PC-9 (cell line): ENCODE measurements around the gene ZNF565. TPM values are rescaled to one million over a fixed set of nuclear protein-coding genes. Genes with fewer than 3 reads are reported as not detected.
A peak's percentile ranks its signal among the peaks of the same experiment; 100 is the strongest.

ENCODE experiments used
- Bru-seq: library from RNA; stranded (reverse); fragments of 400-500 nt; gene quantifications from one replicate; lab custom pipeline; 2021; lab: Mats Ljungman, UMichigan
- BruChase-seq, 2 experiments: library from RNA; stranded (reverse); fragments of 400-500 nt; gene quantifications; one replicate each; lab custom pipeline; 2021; lab: Mats Ljungman, UMichigan
- BruUV-seq: library from RNA; stranded (reverse); fragments of 400-500 nt; replicated peaks from 2 replicates; lab custom pipeline; 2021; lab: Mats Ljungman, UMichigan
- CTCF ChIA-PET: fragments of 300-600 bp; sonication (Branson Sonifier 250); formaldehyde crosslinking; loops from one replicate; lab custom pipeline; 2022; ENCODE audit warnings: antibody characterized with exemption; lab: Charles Lee
- POLR2A ChIA-PET: fragments of 300-600 bp; sonication (Branson Sonifier 250); formaldehyde crosslinking; loops from one replicate; lab custom pipeline; 2022; ENCODE audit warnings: antibody characterized with exemption; ENCODE audit not compliant: unreplicated experiment; lab: Charles Lee
- DNase-seq, 2 experiments: peaks; one replicate each; pipeline versions ENCODE4 v3.0.0 to v3.0.0-alpha.2; 2015 to 2022; ENCODE audit warnings: mixed read lengths in 1 of 2
- H2AFZ ChIP-seq: fragments of 200-600 bp; sonication (generic); 2 replicates; pipeline ENCODE4 v1.8.1; 2017; ENCODE audit warnings: antibody characterized with exemption
- H3F3A ChIP-seq: fragments of 200-600 bp; sonication (generic); 2 replicates; pipeline ENCODE4 v1.8.1; 2017; ENCODE audit warnings: antibody characterized with exemption, mild to moderate bottlenecking, low read depth; ENCODE audit not compliant: insufficient read depth
- H3K27ac ChIP-seq: fragments of 200-600 bp; sonication (generic); 2 replicates; pipeline ENCODE4 v1.6.1; 2016; ENCODE audit warnings: mixed run types
- H3K27me3 ChIP-seq: fragments of 200-600 bp; sonication (generic); 2 replicates; pipeline ENCODE4 v1.6.1; 2016; ENCODE audit warnings: low read depth, mixed run types; ENCODE audit not compliant: insufficient read depth
- H3K36me3 ChIP-seq: fragments of 200-600 bp; sonication (generic); 2 replicates; pipeline ENCODE4 v1.6.1; 2016; ENCODE audit warnings: low read depth, mixed run types
- H3K4me1 ChIP-seq: fragments of 200-600 bp; sonication (generic); replicated peaks from 2 replicates; pipeline ENCODE4 v1.6.1; 2016; ENCODE audit warnings: mixed run types; ENCODE audit not compliant: insufficient read depth
- H3K4me2 ChIP-seq: fragments of 200-600 bp; sonication (generic); 2 replicates; pipeline ENCODE4 v1.6.1; 2017; ENCODE audit warnings: mixed run types
- H3K4me3 ChIP-seq: fragments of 200-600 bp; sonication (generic); 2 replicates; pipeline ENCODE4 v1.6.1; 2016; ENCODE audit warnings: mixed run types
- H3K79me2 ChIP-seq: fragments of 200-600 bp; sonication (generic); 2 replicates; pipeline ENCODE4 v1.6.1; 2017; ENCODE audit warnings: low read depth, mixed run types
- H3K9me2 ChIP-seq: fragments of 200-600 bp; sonication (generic); 2 replicates; pipeline ENCODE4 v1.8.1; 2017; ENCODE audit warnings: mild to moderate bottlenecking; ENCODE audit not compliant: insufficient read depth
- H3K9me3 ChIP-seq: fragments of 200-600 bp; sonication (generic); 2 replicates; pipeline ENCODE4 v1.8.1; 2016; ENCODE audit warnings: low read depth; ENCODE audit not compliant: insufficient read depth
- H4K20me1 ChIP-seq: fragments of 200-600 bp; sonication (generic); 2 replicates; pipeline ENCODE4 v1.8.1; 2017; ENCODE audit not compliant: insufficient read depth
- EZH2 ChIP-seq: fragments of 200-600 bp; sonication (generic); IDR thresholded peaks from 2 replicates; pipeline ENCODE4 v1.8.0; 2017; ENCODE audit warnings: antibody characterized with exemption, low read depth
- intact Hi-C: fragments of 100-400 bp; cut with micrococcal nuclease; formaldehyde crosslinking; loops from one replicate; pipeline ENCODE4 v1.10.0; 2022; ENCODE audit not compliant: unreplicated experiment
- long read RNA-seq: library from polyadenylated mRNA; stranded (forward); transcript quantifications from one replicate; pipeline ENCODE4 v2.0.0, GENCODE V29; 2022
- total RNA-seq: library from RNA; stranded (reverse); gene quantifications from 2 replicates; pipeline ENCODE4 v1.2.3, GENCODE V29; 2021
- TF ChIP-seq, protein P1 (sequence below): fragments of 200-600 bp; sonication (generic); conservative IDR thresholded peaks from 2 replicates; pipeline ENCODE4 v1.6.1; 2017; ENCODE audit warnings: mixed run types, antibody characterized with exemption, mild to moderate bottlenecking, moderate library complexity

Gene ZNF565
- 3.3 and 4.3 TPM in 2 replicates for total RNA-seq
- percentile 44 among the genes with signal in this experiment for Bru-seq, nascent RNA
- percentile 35 among the genes with signal in this experiment for BruChase-seq, experiment 1, labeled RNA remaining after a 2-hour chase
- percentile 30 among the genes with signal in this experiment for BruChase-seq, experiment 2, labeled RNA remaining after a 6-hour chase
- long read RNA-seq, partial matches to known transcripts = 0 of 47 reads
- long read RNA-seq, other reads (novel, unspliced or antisense) = 47 of 47 reads

DNA sequence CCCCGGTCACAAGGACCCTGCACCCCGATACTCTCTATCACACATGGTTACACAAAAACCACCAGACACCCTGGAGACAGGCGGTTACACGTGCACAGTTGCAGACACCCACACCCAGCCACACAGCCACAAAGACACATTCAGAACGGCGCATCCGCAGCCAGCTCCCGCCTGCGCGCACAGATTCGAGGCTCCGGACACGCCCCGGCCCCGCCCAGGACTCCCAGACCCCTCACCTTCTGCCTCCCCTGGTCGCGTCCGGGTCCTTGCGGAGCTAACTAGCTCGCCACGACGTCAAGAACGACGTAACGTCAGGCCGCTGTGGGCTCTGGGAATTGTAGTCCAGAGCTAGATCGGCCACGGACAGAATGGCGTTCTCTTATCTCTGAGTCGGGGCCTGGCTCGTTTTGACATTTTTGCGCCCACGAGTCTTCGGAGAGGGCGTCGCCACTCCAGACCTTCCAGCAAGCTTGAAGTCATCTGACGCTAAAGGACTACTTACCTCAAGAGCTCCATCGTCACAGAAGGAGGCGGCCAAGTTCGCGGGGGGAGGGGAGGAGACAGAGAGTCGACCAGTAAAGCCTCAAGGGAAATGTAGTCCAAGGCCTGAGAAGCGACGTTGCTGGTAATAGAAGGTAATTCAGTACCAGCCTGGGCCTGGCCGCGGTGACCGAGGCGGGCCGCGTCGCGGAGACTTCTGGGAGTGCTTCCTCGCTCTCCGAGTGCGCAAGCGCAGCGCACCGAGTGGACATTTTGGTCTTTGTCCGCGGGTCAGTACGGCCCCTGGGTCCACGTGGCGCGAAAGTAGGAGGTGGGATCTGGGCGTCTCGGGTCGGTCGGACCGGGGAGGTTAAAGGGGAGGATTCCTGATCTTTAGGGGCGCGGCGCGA lies at the start of gene ZNF565, which contains the start of gene ZNF146:
Gene ZNF565 (minus strand): TSS at position 280 of the 890 bp plus-strand sequence. CDS start 12,680 bp downstream, outside the sequence.
Gene ZNF146 (plus strand): TSS at position 721 of the 890 bp plus-strand sequence. CDS start 21,335 bp downstream, outside the sequence.
- ChIA-PET POLR2A (interaction anchor here (0.5 to 0.9 kb wide), 15 partner anchors 45 to 1443 kb away, joined by 3 to 6 read pairs (median 4); partner anchors contain the start of genes ALKBH6, NFKBID, POLR2I and THAP8), CTCF (no interaction called here)
- H3K4me1 ChIP-seq = peaks cover 5% of the 10 kb centered on the region
- H3K79me2 ChIP-seq = peaks cover 58% of the 10 kb centered on the region
- peak within 1 kb of the TSS; percentile 92 for H2AFZ ChIP-seq
- peak within 1 kb of the TSS; percentile 70 for H3K4me3 ChIP-seq
- no TSS peak for BruUV-seq
- H3K9me2 ChIP-seq = no peaks in the 10 kb centered on the region
- H3K27ac ChIP-seq = peak within 1 kb of the TSS; percentile 57
- peaks cover 17% of the 10 kb centered on the region for H3K36me3 ChIP-seq
- H3K27me3 ChIP-seq = no peaks in the 10 kb centered on the region
- H3K9me3 ChIP-seq = no peaks in the 10 kb centered on the region; the same call in 1 of the 2 replicates
- peaks cover 4% of the 10 kb centered on the region; the same call in 1 of the 2 replicates for H4K20me1 ChIP-seq
- H3K4me2 ChIP-seq = peak within 1 kb of the TSS; percentile 95
- TF ChIP-seq, protein P1, sequence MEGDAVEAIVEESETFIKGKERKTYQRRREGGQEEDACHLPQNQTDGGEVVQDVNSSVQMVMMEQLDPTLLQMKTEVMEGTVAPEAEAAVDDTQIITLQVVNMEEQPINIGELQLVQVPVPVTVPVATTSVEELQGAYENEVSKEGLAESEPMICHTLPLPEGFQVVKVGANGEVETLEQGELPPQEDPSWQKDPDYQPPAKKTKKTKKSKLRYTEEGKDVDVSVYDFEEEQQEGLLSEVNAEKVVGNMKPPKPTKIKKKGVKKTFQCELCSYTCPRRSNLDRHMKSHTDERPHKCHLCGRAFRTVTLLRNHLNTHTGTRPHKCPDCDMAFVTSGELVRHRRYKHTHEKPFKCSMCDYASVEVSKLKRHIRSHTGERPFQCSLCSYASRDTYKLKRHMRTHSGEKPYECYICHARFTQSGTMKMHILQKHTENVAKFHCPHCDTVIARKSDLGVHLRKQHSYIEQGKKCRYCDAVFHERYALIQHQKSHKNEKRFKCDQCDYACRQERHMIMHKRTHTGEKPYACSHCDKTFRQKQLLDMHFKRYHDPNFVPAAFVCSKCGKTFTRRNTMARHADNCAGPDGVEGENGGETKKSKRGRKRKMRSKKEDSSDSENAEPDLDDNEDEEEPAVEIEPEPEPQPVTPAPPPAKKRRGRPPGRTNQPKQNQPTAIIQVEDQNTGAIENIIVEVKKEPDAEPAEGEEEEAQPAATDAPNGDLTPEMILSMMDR = no peak
- TF ChIP-seq EZH2 = no peak
- peak; percentile 95 for DNase-seq
- peaks cover 7% of the 10 kb centered on the region; the same call in 1 of the 2 replicates for H3F3A ChIP-seq
- intact Hi-C loops = loop anchor here (1.0 to 10.0 kb wide), 5 partner anchors 86 to 636 kb away; partner anchors contain the start of genes ZNF260, ZNF345, ZNF566 and ZNF850

DNA sequence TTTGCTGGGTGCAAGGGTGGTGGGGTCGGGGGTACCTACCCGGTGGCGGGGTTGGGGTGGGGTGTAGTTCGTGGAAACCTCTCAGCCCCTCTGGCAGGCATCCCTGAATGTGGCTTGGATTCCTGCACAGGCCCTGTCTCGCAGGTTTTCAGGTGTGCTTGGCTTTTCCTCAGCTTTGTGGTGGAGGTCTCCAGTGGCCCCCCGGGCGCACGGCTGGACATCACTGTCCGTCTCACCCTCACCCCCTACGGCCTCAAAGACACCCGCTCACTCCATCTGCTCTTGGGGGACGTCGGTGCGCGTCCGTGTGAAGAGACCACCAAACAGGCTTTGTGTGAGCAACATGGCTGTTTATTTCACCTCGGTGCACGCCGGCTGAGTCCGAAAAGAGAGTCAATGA lies 44.7 kb upstream of the ZNF565 start:
- Histone ChIP-seq H3K9me2 (no peaks in the 10 kb centered on the region), H3K27ac (no peak overlapping the region), H3K27me3 (peaks cover 39% of the 10 kb centered on the region), H2AFZ (no peak overlapping the region), H3K4me3 (no peak overlapping the region), H3F3A (no peaks in the 10 kb centered on the region), H3K79me2 (no peaks in the 10 kb centered on the region), H3K4me2 (no peak overlapping the region), H3K9me3 (no peaks in the 10 kb centered on the region), H3K4me1 (no peaks in the 10 kb centered on the region), H4K20me1 (no peaks in the 10 kb centered on the region), H3K36me3 (no peaks in the 10 kb centered on the region)
- DNase-seq = no peak
- CTCF ChIA-PET = no interaction called here
- POLR2A ChIA-PET = no interaction called here
- TF ChIP-seq EZH2 = no peak
- TF ChIP-seq, protein P1 = no peak
- intact Hi-C loops = no loop called here
- no TSS peak for BruUV-seq
